Articular chondrocyte of knee joint (primary cell): ENCODE results near the gene CCDC27. TPM values are rescaled to one million over a fixed set of nuclear protein-coding genes. Genes with fewer than 3 reads are reported as not detected.

Experiments
- small RNA-seq: library from RNA; depleted of rRNA; stranded (forward); fragments of <200 nt; gene quantifications from one replicate; pipeline ENCODE3, GENCODE V24; 2012
- total RNA-seq: library from RNA; depleted of rRNA; stranded (reverse); fragments of >200 nt; gene quantifications from 2 replicates; pipeline ENCODE4 v1.2.3, GENCODE V29; 2012

Gene CCDC27
- not detected in 2 replicates for total RNA-seq

GRCh38 chr1:3752400-3752945 lies at the start of gene CCDC27:
TSS of gene CCDC27 (plus strand) at chr1:3752450. CDS start at chr1:3752482, 32 bp downstream.

DNA sequence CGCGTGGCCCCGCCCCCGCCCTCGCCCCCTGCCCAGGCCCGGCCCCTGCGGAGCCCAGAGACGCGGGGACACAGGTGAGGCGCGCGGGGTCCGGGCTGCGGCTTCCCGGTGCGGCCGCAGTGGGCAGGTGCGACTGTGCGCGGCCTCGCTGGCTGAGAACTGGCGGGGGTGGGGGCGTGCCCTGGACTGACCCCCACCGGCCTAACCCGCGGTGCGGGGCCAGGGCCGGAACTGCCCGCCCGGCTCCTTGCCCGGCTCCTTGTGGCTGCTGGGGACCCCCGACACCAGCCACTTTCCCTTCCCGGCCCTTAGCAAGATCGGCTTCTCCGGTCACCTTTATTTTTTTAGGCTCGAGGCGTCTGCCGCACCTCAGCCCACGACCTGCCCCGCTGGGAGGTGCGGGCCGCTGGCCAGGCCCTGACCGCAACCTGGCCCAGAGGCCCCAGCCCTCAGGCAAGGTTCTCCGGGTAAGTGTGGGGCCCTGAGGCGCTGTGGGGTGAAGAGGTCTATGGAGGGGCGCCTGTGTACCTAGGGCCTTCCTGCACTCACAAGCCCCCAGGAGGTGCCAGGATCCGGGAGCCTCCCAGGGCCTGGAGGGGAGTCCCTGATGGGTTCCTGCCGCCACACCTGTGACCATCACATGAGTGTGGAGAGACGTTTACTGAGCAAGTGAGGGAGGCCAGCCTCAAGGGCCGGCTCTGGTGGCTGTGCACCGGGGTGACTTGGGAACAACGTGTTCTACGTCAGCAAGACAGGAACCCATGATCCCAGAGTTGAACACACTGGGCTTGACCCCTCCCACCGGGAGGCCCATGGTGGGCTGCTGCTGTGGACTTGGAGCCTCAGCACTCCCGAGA lies 20.7 kb downstream of the CCDC27 start, which contains the start of gene SMIM1:
Gene SMIM1 (plus strand): TSS at position 35 of the 857 bp plus-strand sequence. CDS start 2,625 bp downstream, outside the sequence.

DNA sequence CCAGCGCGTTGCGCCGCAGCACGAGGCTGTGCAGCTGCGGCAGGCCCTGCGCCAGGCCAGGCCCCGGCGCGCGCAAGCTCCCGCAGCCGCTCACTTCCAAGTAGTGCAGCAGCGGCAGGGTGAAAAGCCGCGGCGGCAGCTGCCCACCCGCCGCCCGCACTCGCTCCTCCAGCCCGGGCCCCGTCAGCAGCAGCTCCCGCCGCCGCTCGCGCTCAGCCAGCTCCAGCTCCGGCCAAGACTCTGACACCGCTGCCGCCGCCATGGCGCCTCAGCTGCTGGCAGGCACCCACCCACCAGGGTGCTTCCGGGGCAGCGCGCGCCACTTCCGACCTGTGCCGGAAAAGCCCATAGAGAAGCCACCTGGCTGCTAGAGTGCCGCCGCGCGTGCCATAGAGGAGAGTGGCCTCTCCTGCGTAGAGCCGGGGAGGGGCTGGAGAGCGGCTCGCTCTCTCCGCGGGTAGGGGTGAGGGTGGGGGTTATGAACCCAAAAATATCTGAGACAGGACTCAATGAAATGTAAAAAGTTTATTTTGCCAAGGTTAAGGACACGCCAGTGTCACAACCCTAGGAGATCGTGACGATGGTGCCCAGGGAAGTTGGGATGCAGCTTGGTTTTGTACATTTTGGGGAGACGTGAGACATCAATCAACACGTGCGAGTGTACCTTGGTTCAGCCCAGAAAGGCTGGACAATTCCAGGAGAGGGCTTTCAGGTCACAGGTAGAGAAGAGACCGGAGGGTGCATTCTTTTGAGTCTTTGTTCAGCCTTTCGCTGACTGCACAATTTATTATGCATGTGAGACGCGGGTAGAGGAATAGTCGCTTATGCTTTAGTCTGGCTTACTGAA lies 44.2 kb downstream of the CCDC27 start, which contains the start of gene LRRC47:
Gene LRRC47 (minus strand): TSS at position 284 of the 847 bp plus-strand sequence. CDS start 22 bp downstream, at position 262.

Small RNA genes lying within 50 kb of the gene (small RNA-seq; reads per million reads assigned to genes)
- gene RF02197 (not detected), gene RN7SL574P (not detected)

Other genes with a start within 250 kb of the CCDC27 start
- 102 and 106 TPM in 2 replicates for gene MEGF6, start 140.9 kb upstream of the CCDC27 start, total RNA-seq
- gene TPRG1L, start 127.4 kb upstream of the CCDC27 start, total RNA-seq = 28.0 and 32.9 TPM in 2 replicates
- 8.6 and 9.0 TPM in 2 replicates for gene WRAP73, start 102.3 kb upstream of the CCDC27 start, total RNA-seq
- gene TP73, start 99.9 kb upstream of the CCDC27 start, total RNA-seq = 0.22 TPM in 1 of 2 replicates, not detected in the other
- 0.54 TPM in 1 of 2 replicates, not detected in the other for gene SMIM1, start 20.3 kb downstream of the CCDC27 start, total RNA-seq
- 25.0 and 25.1 TPM in 2 replicates for gene LRRC47, start 44.0 kb downstream of the CCDC27 start, total RNA-seq
- 18.9 and 20.4 TPM in 2 replicates for gene CEP104, start 104.8 kb downstream of the CCDC27 start, total RNA-seq
- 6.4 TPM in 2 replicates for gene DFFB, start 105.0 kb downstream of the CCDC27 start, total RNA-seq
- gene C1orf174, start 147.8 kb downstream of the CCDC27 start, total RNA-seq = 23.8 and 27.2 TPM in 2 replicates